Measurements from ENCODE around the gene RUFY3. TPM values are rescaled to one million over a fixed set of nuclear protein-coding genes. Genes with fewer than 3 reads are reported as not detected.

RUFY3 gene
- total and polyA plus RNA-seq, 9 of the 15 experiments (the other 6 are each of a cell fraction or from before 2014, with no cell fraction given): 4.2 to 31.1 (median 21.5) TPM

- TF ChIP-seq DMBX1 (CRISPR knock-in tag; IDR thresholded peaks at IDR 0.05; ENCODE audit: borderline replicate concordance): peak; percentile 68
- 0 out of 2 replicates have a peak, but pooled peaks have one; percentile 24 for TF ChIP-seq NFE2 (IDR thresholded peaks at IDR 0.05; ENCODE audit: low read depth)
- TF ChIP-seq ZNF134 (CRISPR knock-in tag; conservative IDR thresholded peaks at IDR 0.05): no peak
- no peak for TF ChIP-seq HDGF (IDR thresholded peaks at IDR 0.05)
- peak; percentile 26; the same call in 1 of the 2 replicates for TF ChIP-seq C11orf30 (IDR thresholded peaks at IDR 0.05; ENCODE audit: low read depth)
These were observed 6.7 kb upstream of the RUFY3 start (continued) for GRCh38 chr4:70715097-70715496.

GRCh38 chr4:70718811-70719604 lies 2.8 kb upstream of the RUFY3 start:
- H3K4me2 ChIP-seq (ENCODE audit: insufficient read depth, low read length): no peak overlapping the region
- no TSS peak for BruUV-seq (replicated peaks)
- FAIRE-seq: no peak

More at GRCh38 chr4:70718811-70719604, 2.8 kb upstream of the RUFY3 start:
- intact Hi-C loops (cut with micrococcal nuclease): no loop called here
- CTCF ChIA-PET (ENCODE audit: low intra/inter-chr PET ratio): no interaction called here
- H3K4me3 ChIP-seq: no peak overlapping the region
- H4K20me1 ChIP-seq (replicated peaks; ENCODE audit: control insufficient read depth, insufficient read depth, low read length): no peaks in the 10 kb centered on the region
- DNase-seq (ENCODE audit: extremely low read depth in 1 of 4, low spot score in 3 of 4): no peak
- peaks cover 10% of the 10 kb centered on the region for H3K79me2 ChIP-seq (ENCODE audit: control insufficient read depth, insufficient read depth, low read length)
- H3K4me1 ChIP-seq (replicated peaks in 1 of 2; ENCODE audit: control insufficient read depth in 2 of 2, insufficient read depth in 2 of 2, low read length in 2 of 2): peaks cover 0 to 25% of the 10 kb centered on the region in 2 experiments; a peak in 4 of 5 replicates
- H3K36me3 ChIP-seq (ENCODE audit: control insufficient read depth, insufficient read depth, low read length): no peaks in the 10 kb centered on the region
- POLR2A ChIA-PET: interaction anchor here (0.6 kb wide), 1 partner anchor 16 kb away, joined by 3 read pairs; no protein-coding TSS in a partner anchor
- no peak overlapping the region for H2AFZ ChIP-seq (ENCODE audit: low read depth, low read length)
- H3K27me3 ChIP-seq (ENCODE audit: control insufficient read depth in 2 of 2, insufficient read depth in 2 of 2, low read length in 2 of 2): no peaks in the 10 kb centered on the region
- ATAC-seq: no peak
- 65% methylated on average over 13 of the region's 13 CpGs for WGBS (ENCODE audit: insufficient coverage, low coverage, missing lambda C conversion rate)
- TF ChIP-seq TSHZ1 (CRISPR knock-in tag; IDR thresholded peaks at IDR 0.05) (no peak), CEBPB (tag; IDR thresholded peaks at IDR 0.05) (peak; percentile 81), ZBTB8A (IDR thresholded peaks at IDR 0.05; ENCODE audit: partially characterized antibody) (no peak), ZNF174 (CRISPR knock-in tag; IDR thresholded peaks at IDR 0.05) (no peak), ZNF512 (tag; IDR thresholded peaks at IDR 0.05) (no peak), HBP1 (CRISPR knock-in tag; IDR thresholded peaks at IDR 0.05) (no peak), MCM2 (IDR thresholded peaks at IDR 0.05; ENCODE audit: low read depth) (no peak), CEBPG (CRISPR knock-in tag; IDR thresholded peaks at IDR 0.05) (0 out of 2 replicates have a peak, but pooled peaks have one; percentile 22), CEBPG (tag; conservative IDR thresholded peaks at IDR 0.05 in 1 of 2, IDR thresholded peaks at IDR 0.05 in 1 of 2) (peak; percentile 57 to 65; a peak in 3 of 4 replicates), POU5F1 (IDR thresholded peaks at IDR 0.05; ENCODE audit: borderline replicate concordance, low read depth, low read length, partially characterized antibody) (no peak)
- H3K9ac ChIP-seq (ENCODE audit: insufficient read depth in 1 of 2, low read depth in 2 of 2, low read length in 2 of 2): no peak overlapping the region
- H3K9me1 ChIP-seq (ENCODE audit: control insufficient read depth, insufficient read depth, low read length): no peaks in the 10 kb centered on the region
- no peaks in the 10 kb centered on the region for H3K9me3 ChIP-seq (replicated peaks; ENCODE audit: control insufficient read depth, insufficient read depth, low read depth, low read length)
- in situ Hi-C loops (cut with MboI): no loop called here
- H3K27ac ChIP-seq (ENCODE audit: extremely low read depth, low read depth, low read length): no peak overlapping the region

Data from K562 (cell line).